Measurements from ENCODE around the gene DPP7.
"Not testable (repeated sequence)": the region's sequence is repeated elsewhere in the genome, so short reads cannot be mapped to it uniquely, and the experiment has no call there.

Gene DPP7

DNA sequence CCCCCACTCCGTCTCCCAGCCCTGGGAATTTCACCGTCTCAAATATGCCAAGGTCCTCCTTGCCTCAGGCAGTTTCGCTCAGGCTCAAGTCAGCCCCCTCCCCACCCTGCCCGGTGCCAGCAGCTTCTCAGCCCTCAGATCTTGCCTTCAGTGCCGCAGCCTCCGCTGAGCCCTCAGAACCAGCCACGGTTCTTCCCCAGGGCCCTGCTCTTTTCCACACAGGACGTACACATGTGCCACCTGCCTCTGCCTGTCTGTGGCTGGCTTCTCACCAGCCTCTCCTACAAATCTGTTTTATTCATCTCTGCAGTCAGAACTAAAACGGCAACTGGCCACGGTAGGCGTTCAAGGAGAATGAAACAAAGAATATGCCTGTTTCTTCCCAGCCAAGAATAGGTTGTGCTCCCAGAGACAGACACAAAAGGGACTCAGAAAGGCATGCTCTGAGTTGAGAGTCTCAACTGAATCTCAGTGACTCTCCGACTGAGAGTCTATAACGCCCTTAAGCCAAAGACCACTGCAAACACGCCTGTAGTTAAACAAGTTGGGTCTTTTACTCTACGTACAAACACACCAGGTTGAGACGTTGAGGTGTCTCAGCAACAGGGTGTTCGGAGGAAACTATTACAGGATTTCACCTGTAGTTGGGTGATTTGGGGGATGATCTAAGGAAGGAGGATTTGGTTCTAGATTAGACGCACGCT is 13.8 kb upstream of the DPP7 start:
- DNase-seq = no peak

DNA sequence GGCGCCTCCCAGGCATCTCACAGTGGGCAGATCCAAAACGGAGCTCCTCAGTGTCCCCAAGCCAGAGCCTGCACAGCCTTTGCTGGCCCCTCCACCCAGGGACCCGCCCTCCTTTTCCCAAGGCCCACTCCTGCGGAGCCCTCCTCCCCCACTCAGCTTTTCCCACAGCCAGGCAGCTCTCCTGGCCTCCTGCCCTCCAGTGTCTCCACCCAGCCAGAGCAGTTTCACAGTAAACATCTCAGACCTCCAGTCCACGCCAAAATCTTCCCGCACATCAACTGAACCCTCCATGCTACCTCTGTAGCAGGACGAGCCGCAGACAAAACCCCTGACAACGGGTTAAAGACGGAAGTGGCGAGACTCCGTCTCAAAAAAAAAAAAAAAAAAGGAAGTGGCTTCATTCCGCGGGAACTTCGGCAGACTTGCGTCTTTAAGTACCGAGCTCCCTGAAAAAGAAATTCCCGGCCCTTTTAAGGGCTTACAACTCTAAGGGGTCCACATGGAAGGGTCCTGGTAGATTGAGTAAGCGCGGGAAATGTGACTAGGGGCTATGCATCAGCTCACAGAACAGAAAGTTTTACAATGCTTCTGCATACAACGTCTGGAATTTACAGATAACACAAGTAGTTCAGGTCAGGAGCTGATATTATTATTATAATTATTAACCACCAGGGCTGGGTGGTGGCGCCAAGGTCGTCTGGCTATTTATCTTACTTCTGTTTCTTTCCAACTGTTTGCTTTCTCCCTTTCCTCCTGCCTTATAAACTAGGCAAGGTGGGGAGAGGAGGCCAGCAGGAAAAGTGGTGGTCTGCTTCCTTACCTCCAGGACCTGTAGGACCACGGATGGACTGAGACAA is 13.0 kb upstream of the DPP7 start:
- no peak for DNase-seq

GRCh38 chr9:137126786-137127185 is 12.3 kb upstream of the DPP7 start:
- no peak for DNase-seq

DNA sequence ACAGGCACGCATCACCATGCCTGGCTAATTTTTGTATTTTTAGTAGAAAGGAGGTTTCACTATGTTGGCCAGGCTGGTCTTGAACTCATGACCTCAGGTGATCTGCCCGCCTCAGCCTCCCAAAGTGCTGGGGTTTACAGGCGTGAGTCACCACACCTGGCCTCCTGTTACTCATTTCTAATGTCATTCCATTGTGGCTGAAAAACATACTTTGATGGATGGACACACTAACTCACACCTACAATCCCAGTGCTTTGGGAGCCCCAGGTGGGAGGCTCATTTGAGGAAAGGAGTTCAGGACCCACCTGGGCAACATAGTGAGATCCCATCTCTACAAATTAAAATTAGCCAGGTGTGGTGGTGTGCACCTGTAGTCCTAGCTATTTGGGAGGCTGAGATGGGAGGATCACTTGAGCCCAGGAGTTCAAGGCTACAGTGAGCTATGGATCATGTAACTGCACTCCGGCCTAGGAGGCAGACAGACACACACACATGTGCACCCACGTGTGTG is 9.5 kb upstream of the DPP7 start:
- DNase-seq = not testable (repeated sequence)

- no peak for DNase-seq
These were observed 8.9 kb upstream of the DPP7 start for GRCh38 chr9:137123468-137123837.

DNA sequence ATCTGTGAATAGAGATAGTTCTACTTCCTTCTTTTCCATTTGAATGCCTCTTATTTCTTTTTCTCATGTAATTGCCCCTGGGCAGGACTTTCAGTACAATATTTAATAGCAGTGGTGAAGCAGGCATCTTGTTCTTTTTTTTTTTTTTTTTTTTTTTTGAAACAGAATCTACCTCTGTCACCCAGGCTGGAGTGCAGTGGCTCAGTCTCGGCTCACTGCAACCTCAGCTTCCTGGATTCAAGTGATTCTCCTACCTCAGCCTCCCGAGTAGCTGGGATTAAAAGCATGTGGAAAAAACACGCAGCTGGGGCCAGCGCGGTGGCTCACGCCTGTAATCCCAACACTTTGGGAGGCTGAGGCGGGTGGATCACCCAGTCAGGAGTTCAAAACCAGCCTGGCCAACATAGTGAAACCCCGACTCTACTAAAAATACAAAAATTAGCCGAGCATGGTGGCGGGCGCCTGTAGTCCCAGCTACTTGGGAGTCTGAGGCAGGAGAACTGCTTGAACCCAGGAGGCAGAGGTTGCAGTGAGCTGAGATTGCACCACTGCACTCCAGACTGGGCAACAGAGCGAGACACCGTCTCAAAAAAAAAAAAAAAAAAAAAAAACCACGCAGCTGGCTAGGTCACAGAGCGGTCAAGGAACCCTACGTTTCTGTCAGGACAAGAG is 8.4 kb upstream of the DPP7 start:
- DNase-seq = not testable (repeated sequence)

DNA sequence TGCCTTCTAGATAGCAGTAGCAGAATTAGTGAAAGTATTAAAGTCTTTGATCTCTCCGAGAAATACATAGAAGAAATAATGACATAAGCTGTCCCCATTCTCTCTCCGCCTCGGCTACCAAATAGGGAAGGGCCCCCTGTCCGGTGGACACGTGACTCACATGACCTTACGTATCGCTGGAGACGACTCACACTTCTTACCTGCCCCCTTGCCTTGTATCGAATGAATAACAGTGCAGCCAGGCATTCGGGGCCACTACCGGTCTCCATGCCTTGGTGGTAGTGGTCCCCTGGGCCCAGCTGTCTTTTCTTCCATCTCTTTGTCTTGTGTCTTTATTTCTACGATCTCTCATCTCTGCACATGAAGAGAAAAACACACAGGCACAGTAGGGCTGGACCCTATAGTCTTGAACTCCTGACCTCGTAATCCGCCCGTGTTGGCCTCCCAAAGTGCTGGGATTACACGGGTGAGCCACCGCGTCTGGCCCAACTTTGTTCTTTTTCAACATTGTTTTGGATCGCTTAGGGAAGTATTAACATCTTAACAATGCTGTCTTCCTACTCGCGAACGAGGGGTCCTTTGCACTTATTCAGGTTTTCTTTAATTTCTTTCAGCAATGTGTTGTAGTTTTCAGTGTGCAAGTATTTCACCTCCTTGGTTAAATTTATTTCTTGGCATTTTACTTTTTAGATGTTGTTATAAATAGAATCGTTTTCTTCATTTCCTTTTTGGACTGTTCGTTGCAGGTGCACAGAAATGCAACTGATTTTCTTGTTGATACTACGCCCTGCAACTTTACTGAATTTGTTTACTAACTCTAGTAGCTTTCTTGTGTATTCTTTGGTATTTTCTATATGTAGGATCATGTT is 7.6 kb upstream of the DPP7 start:
- DNase-seq = not testable (repeated sequence)

DNA sequence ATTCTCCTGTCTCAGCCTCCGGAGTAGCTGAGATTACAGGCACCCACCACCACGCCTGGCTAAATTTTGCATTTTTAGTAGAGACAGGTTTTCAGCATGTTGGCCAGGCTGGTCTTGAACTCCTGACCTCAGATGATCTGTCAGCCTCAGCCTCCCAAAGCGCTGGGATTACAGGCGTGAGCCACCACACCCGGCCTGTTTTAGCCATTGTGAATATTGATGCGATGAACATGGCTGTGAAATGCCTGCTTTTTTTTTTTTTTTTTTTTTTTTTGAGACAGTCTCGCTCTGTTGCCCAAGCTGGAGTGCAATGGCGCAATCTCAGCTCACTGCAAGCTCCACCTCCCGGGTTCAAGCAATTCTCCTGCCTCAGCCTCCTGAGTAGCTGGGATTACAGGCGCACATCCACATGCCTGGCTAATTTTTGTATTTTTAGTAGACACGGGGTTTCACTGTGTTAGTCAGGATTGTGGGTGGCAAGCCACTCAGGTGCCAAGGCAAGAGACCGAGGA is 3.6 kb upstream of the DPP7 start:
- not testable (repeated sequence) for DNase-seq

DNA sequence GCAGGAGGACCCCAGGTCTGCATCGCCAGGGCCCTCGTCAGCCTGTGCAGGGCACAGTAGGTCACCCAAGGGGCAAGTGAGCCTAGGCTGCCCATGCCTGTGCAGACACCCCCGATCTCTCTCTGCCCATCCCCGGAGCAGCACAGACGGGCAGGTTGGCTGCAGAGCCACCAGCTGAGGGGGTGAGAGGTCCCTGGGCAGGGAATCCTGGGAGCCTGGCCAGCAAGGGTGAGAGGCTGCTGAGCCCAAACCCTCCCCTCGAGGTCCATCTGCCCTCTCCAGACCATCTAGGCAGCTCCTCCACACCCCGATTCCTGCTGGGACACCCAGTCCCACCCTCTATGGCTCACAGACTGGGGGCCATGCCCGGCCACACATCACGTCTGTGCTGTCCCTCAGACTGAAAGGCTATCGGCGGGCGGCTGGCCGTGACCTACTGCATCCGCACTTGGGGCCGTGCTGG is 2.8 kb upstream of the DPP7 start:
- no peak for DNase-seq

- no peak for DNase-seq
These were observed 2.2 kb upstream of the DPP7 start for GRCh38 chr9:137116728-137117127.

DNA sequence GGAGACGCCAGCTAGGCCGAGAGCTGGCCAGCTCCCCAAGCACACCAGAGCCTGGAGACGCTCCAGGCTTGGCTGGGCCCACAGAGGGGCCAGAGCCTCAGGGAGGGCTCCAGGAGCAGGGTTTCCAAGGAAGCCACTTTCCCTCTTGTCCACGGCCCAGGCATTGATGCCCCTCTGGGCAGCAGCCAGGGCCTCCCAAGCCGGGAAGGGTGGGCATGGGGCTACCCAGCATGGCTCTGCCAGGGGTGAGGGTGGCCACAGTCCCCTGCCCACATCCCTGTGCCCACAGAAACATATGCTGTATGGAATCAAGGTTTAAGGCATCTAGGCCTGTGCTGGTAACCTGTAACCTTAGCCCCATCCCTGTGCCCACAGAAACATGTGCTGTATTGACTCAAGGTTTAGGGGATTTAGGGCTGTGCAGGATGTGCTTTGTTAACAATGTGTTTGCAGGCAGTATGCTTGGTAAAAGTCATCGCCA is 1.5 kb upstream of the DPP7 start:
- no peak for DNase-seq

DNA sequence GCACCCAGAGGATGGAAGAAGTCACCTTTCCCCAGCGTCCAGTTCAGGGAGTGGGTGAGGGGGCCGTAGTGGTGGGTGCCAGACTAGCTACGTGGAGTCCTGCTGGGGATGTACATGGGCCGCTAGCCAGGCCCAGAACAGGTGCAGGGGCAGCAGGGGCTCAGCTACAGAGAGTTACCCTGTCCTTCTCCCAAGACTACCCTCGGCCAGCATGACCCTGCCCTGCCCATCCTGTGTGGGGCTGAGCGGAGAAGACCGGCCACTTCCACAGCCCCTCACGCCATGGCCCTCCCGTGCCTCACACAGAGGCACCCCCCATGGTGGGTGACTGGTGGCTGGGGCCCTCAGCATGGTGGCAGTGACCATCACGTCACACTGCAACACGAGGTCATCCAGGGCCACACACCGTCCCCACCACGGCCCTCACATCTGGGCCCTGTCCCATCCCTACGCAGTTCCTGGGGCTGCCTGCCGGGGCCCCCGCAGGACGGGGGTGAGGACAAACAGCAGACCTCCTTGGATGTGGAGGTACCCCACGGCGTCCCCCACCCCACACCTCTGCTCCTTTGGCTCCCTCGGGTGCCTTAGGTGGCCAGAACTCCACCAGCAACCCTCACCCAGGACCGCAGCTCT is 977 bp upstream of the DPP7 start:
- DNase-seq = no peak

DNA sequence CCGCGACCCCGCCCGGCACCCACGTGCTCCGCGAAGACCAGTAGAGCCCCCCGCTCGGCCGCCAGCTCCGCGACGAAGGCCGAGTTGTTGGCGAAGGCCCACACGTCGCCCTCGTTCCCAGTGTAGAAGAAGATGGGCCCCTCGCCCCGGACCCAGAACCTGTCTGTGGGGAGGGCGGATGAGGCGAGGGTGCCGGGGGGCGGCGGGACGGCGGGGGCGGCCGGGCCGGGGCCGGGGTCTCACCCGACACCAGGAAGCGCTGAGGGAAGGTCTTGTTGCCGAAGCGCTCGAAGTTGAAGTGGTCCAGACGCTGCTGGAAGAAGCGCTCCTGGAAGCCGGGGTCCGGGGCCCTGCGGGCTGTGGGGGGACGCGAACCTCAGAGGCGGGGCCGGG is 317 bp downstream of the DPP7 start:
- no peak for DNase-seq

- DNase-seq = no peak
These were observed 961 bp downstream of the DPP7 start for GRCh38 chr9:137113385-137114159.

GRCh38 chr9:137112564-137113384 is 1.8 kb downstream of the DPP7 start:
- DNase-seq = no peak

- no peak for DNase-seq
These were observed 2.6 kb downstream of the DPP7 start for GRCh38 chr9:137111788-137112563.

- DNase-seq = no peak
These were observed 3.4 kb downstream of the DPP7 start for GRCh38 chr9:137110911-137111787.
